Measurements from ENCODE around the gene SYTL3. TPM values are rescaled to one million over a fixed set of nuclear protein-coding genes. Genes with fewer than 3 reads are reported as not detected.
A peak's percentile ranks its signal among the peaks of the same experiment; 100 is the strongest.
"Not testable (repeated sequence)": the region's sequence is repeated elsewhere in the genome, so short reads cannot be mapped to it uniquely, and the experiment has no call there.

SYTL3 gene
- 10.8 TPM for total RNA-seq
- long read RNA-seq, partial matches to known transcripts: 1 of 7 reads
- long read RNA-seq, other reads (novel, unspliced or antisense): 6 of 7 reads

- intact Hi-C loops (cut with DNase I): no loop called here
- ATAC-seq (no peak), DNase-seq (ENCODE audit: missing footprints) (peak; percentile 82)
Observed at GRCh38 chr6:158649289-158650143, at the start of gene SYTL3. Gene SYTL3 (plus strand): TSS chr6:158650054. CDS start chr6:158663269, 13,215 bp downstream.

GRCh38 chr6:158603261-158604047 is 46.4 kb upstream of the SYTL3 start:
- intact Hi-C loops (cut with DNase I): no loop called here
- no peak for ATAC-seq
- DNase-seq (ENCODE audit: missing footprints): no peak

GRCh38 chr6:158604048-158604406 is 45.8 kb upstream of the SYTL3 start:
- no peak for DNase-seq (ENCODE audit: missing footprints)
- intact Hi-C loops (cut with DNase I): no loop called here
- no peak for ATAC-seq

- DNase-seq (ENCODE audit: missing footprints) (no peak), ATAC-seq (peak; percentile 49)
- intact Hi-C loops (cut with DNase I): loop anchor here (1.0 kb wide), 1 partner anchor 385 kb away; no protein-coding TSS in a partner anchor
Observed at GRCh38 chr6:158605266-158605878, 44.5 kb upstream of the SYTL3 start.

GRCh38 chr6:158606011-158606410 is 43.8 kb upstream of the SYTL3 start:
- ATAC-seq; DNase-seq (ENCODE audit: missing footprints); intact Hi-C loops (cut with DNase I): not testable (repeated sequence)

GRCh38 chr6:158606935-158607334 is 42.9 kb upstream of the SYTL3 start:
- no peak for DNase-seq (ENCODE audit: missing footprints)
- ATAC-seq: no peak
- intact Hi-C loops (cut with DNase I): no loop called here

GRCh38 chr6:158607411-158608170 is 42.3 kb upstream of the SYTL3 start:
- intact Hi-C loops (cut with DNase I): no loop called here
- no peak for DNase-seq (ENCODE audit: missing footprints)
- ATAC-seq: no peak

GRCh38 chr6:158608221-158608620 is 41.6 kb upstream of the SYTL3 start:
- ATAC-seq (no peak), DNase-seq (ENCODE audit: missing footprints) (no peak)
- intact Hi-C loops (cut with DNase I): no loop called here

GRCh38 chr6:158609455-158610155 is 40.2 kb upstream of the SYTL3 start:
- no peak for DNase-seq (ENCODE audit: missing footprints)
- no peak for ATAC-seq
- intact Hi-C loops (cut with DNase I): no loop called here

- ATAC-seq: peak; percentile 69
- intact Hi-C loops (cut with DNase I): no loop called here
- no peak for DNase-seq (ENCODE audit: missing footprints)
Observed at GRCh38 chr6:158610319-158610968, 39.4 kb upstream of the SYTL3 start.

GRCh38 chr6:158611039-158611438 is 38.8 kb upstream of the SYTL3 start:
- DNase-seq (ENCODE audit: missing footprints): no peak
- ATAC-seq: no peak
- intact Hi-C loops (cut with DNase I): no loop called here

- intact Hi-C loops (cut with DNase I): no loop called here
- ATAC-seq (no peak), DNase-seq (ENCODE audit: missing footprints) (no peak)
Observed at GRCh38 chr6:158611541-158612370, 38.1 kb upstream of the SYTL3 start.

- intact Hi-C loops (cut with DNase I); DNase-seq (ENCODE audit: missing footprints); ATAC-seq: not testable (repeated sequence)
Observed at GRCh38 chr6:158614606-158615005, 35.2 kb upstream of the SYTL3 start.

GRCh38 chr6:158618289-158618688 is 31.6 kb upstream of the SYTL3 start:
- ATAC-seq; intact Hi-C loops (cut with DNase I); DNase-seq (ENCODE audit: missing footprints): not testable (repeated sequence)

GRCh38 chr6:158619922-158620801 is 29.7 kb upstream of the SYTL3 start:
- intact Hi-C loops (cut with DNase I): no loop called here
- no peak for DNase-seq (ENCODE audit: missing footprints)
- ATAC-seq: no peak

All from Right ventricle myocardium inferior (tissue), 1 donor.